GM19193 (cell line): ENCODE results near the gene ABLIM2.

Source experiments
- POLR2A ChIP-seq: IDR thresholded peaks from 4 replicates; pipeline ENCODE4 v1.6.1; 2011; ENCODE audit not compliant: insufficient read depth, insufficient read length; ENCODE audit errors: extremely low read depth

The ABLIM2 gene

GRCh38 chr4:8148785-8149435 is 9.7 kb downstream of the ABLIM2 start:
- TF ChIP-seq POLR2A, result no peak

GRCh38 chr4:8148159-8148558 is 10.5 kb downstream of the ABLIM2 start:
- TF ChIP-seq POLR2A, result no peak

- TF ChIP-seq POLR2A, result no peak
Measured at GRCh38 chr4:8147231-8147970, 11.2 kb downstream of the ABLIM2 start.

GRCh38 chr4:8146157-8146556 is 12.5 kb downstream of the ABLIM2 start:
- TF ChIP-seq POLR2A, result no peak

GRCh38 chr4:8144359-8144758 is 14.3 kb downstream of the ABLIM2 start:
- TF ChIP-seq POLR2A, result no peak

GRCh38 chr4:8143392-8144140 is 15.0 kb downstream of the ABLIM2 start:
- TF ChIP-seq POLR2A, result no peak

GRCh38 chr4:8142556-8142955 is 16.1 kb downstream of the ABLIM2 start:
- TF ChIP-seq POLR2A, result no peak

GRCh38 chr4:8141935-8142334 is 16.7 kb downstream of the ABLIM2 start:
- TF ChIP-seq POLR2A, result no peak

- no peak for TF ChIP-seq POLR2A
Measured at GRCh38 chr4:8140915-8141314, 17.7 kb downstream of the ABLIM2 start.

- TF ChIP-seq POLR2A, result no peak
Measured at GRCh38 chr4:8136972-8137710, 21.5 kb downstream of the ABLIM2 start.

GRCh38 chr4:8136529-8136928 is 22.1 kb downstream of the ABLIM2 start:
- TF ChIP-seq POLR2A, result no peak

- TF ChIP-seq POLR2A, result no peak
Measured at GRCh38 chr4:8135666-8136065, 22.9 kb downstream of the ABLIM2 start.

GRCh38 chr4:8133897-8134563 is 24.6 kb downstream of the ABLIM2 start:
- TF ChIP-seq POLR2A, result no peak

GRCh38 chr4:8132947-8133705 is 25.5 kb downstream of the ABLIM2 start:
- no peak for TF ChIP-seq POLR2A
